ENCODE data around the gene RBBP8NL.

The RBBP8NL gene

GRCh38 chr20:62425281-62426058, 1.9 kb downstream of the RBBP8NL start:
- no peak for FAIRE-seq
- no peak for DNase-seq (ENCODE audit: insufficient read length)
- no peak for TF ChIP-seq POLR2AphosphoS5 (IDR thresholded peaks at IDR 0.05; ENCODE audit: low read depth, low read length)
- no peak for TF ChIP-seq POLR2A (IDR thresholded peaks at IDR 0.05; ENCODE audit: low read depth, low read length)
- TF ChIP-seq TAF1 (IDR thresholded peaks at IDR 0.05; ENCODE audit: borderline replicate concordance, low read depth, low read length): no peak

GRCh38 chr20:62424249-62425107, 2.9 kb downstream of the RBBP8NL start:
- FAIRE-seq: no peak
- no peak for DNase-seq (ENCODE audit: insufficient read length)
- TF ChIP-seq POLR2AphosphoS5 (IDR thresholded peaks at IDR 0.05; ENCODE audit: low read depth, low read length): no peak

- TF ChIP-seq POLR2AphosphoS5 (IDR thresholded peaks at IDR 0.05; ENCODE audit: low read depth, low read length) (no peak), TAF1 (IDR thresholded peaks at IDR 0.05; ENCODE audit: borderline replicate concordance, low read depth, low read length) (no peak), POLR2A (IDR thresholded peaks at IDR 0.05; ENCODE audit: low read depth, low read length) (no peak)
- DNase-seq (ENCODE audit: insufficient read length): no peak
- no peak for FAIRE-seq
Measured at GRCh38 chr20:62423326-62423706, 4.0 kb downstream of the RBBP8NL start.

DNA sequence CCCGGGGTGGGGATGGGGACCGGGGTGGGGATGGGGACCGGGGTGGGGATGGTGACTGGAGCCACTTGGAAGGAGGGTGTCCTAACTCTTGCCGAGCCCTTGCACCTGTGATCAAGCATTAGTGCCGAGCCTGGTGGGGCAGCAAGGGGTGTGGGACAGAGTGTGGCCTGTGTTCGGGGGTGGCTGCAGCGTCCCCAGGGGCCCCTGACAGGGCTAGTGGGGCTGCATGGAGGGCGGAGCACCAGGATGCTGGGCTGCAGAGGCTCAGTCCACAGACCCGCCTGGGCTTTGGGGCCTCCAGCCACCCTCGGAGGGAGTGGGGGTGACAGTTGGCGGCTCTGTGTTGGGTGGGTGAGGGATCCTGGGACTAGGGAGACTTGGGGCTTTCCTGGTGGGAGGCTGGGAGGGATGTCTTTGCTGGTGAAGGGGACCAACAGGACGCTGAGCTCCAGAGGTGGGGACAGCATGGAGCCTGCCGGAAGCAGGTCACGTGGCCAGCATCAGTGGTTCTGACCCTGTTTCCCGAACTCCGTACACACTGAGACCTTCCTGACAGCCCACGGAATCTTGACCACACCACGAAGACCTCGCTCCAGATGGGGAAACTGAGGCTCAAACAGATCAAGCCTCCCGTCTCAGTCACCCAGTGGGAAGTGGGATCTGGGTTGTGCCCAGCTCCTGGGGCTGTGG, 4.6 kb downstream of the RBBP8NL start:
- FAIRE-seq (no peak), DNase-seq (ENCODE audit: insufficient read length) (no peak)
- TF ChIP-seq POLR2A (IDR thresholded peaks at IDR 0.05; ENCODE audit: low read depth, low read length) (no peak), POLR2AphosphoS5 (IDR thresholded peaks at IDR 0.05; ENCODE audit: low read depth, low read length) (no peak), TAF1 (IDR thresholded peaks at IDR 0.05; ENCODE audit: borderline replicate concordance, low read depth, low read length) (no peak)

DNA sequence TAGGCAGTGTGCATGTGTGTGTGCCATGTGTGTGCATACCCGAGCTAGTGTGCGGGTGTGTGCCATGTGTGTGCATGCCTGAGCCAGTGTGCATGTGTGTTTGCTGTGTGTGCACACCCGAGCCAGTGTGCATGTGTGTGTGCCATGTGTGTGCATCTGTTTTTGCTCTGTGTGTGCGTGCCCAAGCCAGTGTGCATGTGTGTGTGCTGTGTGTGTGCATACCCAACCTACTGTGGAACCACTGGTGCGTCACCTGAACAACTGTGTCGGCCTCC, 5.7 kb downstream of the RBBP8NL start:
- TF ChIP-seq POLR2A (IDR thresholded peaks at IDR 0.05; ENCODE audit: low read depth, low read length): no peak
- DNase-seq (ENCODE audit: insufficient read length) (no peak), FAIRE-seq (no peak)

DNA sequence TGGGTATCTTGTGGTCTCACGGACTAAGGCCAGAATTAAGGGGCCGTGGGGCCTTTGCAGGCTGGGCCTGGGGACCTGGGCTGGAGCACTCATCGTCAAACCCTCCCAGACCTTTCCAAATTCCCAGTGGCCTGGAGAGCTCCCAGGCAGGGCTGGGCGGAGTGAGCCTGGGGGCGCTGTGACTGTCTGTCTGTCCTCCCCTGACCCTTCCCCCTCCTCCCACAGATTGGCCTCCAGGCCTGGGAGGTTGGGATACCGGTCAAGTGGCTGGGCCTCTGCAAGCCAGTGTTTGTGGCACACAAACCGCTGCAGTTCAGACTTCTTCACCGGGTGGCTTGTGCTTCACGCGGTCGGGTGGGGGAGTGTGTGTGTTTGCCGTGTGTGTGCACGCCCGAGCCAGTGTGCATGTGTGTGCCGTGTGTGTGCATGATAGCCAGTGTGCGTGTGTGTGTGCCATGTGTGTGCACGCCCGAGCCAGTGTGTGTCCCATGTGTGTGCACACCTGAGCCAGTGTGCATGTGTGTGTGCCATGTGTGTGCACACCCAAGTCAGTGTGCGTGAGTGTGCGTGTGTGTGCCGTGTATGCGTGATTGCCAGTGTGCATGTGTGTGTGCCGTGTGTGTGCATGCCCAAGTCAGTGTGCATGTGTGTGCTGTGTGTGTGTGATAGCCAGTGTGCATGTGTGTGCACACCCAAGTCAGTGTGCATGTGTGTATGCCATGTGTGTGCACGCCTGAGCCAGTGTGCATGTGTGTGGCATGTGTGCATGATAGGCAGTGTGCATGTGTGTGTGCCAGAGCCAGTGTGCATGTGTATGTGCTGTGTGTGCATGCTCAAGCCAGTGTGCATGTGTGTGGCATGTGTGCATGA, 6.3 kb downstream of the RBBP8NL start:
- no peak for FAIRE-seq
- TF ChIP-seq TAF1 (IDR thresholded peaks at IDR 0.05; ENCODE audit: borderline replicate concordance, low read depth, low read length) (no peak), POLR2AphosphoS5 (IDR thresholded peaks at IDR 0.05; ENCODE audit: low read depth, low read length) (no peak), POLR2A (IDR thresholded peaks at IDR 0.05; ENCODE audit: low read depth, low read length) (no peak)
- no peak for DNase-seq (ENCODE audit: insufficient read length)

GRCh38 chr20:62419759-62420158, 7.6 kb downstream of the RBBP8NL start:
- DNase-seq (ENCODE audit: insufficient read length) (no peak), FAIRE-seq (no peak)
- TF ChIP-seq TAF1 (IDR thresholded peaks at IDR 0.05; ENCODE audit: borderline replicate concordance, low read depth, low read length) (no peak), POLR2AphosphoS5 (IDR thresholded peaks at IDR 0.05; ENCODE audit: low read depth, low read length) (no peak), POLR2A (IDR thresholded peaks at IDR 0.05; ENCODE audit: low read depth, low read length) (no peak)

DNA sequence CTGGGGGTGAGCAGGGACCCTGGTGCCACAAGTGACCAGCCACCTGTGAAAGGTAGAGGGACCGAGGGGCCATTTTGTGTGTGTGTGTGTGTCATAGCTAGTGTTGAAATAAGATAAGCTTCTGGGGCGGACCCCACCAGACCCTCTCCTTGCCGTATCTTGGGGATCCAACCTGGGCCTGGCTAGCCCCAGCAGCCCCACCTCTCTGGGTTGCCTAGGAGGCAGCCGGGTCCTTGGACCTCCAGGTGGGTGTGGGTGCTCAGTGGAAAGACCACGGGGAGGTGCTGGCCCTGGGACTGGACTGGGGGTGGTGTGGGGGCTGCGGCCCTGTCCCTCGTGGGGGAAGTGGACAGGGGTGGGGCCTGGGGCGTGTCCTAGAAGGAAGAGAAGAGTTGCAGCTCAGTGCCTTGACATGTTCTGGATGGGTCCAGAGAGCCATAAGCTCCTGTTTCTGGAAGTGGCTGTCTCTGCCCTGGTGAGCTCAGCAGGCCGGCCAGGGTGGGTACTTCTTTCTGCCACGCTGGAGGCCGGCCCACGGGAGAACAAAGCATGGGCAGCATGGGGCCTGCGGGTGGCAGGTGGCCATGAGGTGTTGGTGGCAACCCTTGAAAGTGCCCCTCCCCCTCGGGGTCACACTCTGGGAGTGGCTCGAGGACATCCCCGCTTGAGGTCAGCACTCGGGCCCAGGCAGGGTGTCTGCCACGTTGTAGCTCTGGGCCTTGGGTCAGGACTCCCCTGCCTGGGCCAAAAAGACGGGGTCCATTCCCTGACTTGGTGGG, 8.4 kb downstream of the RBBP8NL start:
- DNase-seq (ENCODE audit: insufficient read length) (no peak), FAIRE-seq (no peak)
- no peak for TF ChIP-seq POLR2AphosphoS5 (IDR thresholded peaks at IDR 0.05; ENCODE audit: low read depth, low read length)
- no peak for TF ChIP-seq POLR2A (IDR thresholded peaks at IDR 0.05; ENCODE audit: low read depth, low read length)
- no peak for TF ChIP-seq TAF1 (IDR thresholded peaks at IDR 0.05; ENCODE audit: borderline replicate concordance, low read depth, low read length)

- DNase-seq (ENCODE audit: insufficient read length) (no peak), FAIRE-seq (no peak)
- no peak for TF ChIP-seq POLR2A (IDR thresholded peaks at IDR 0.05; ENCODE audit: low read depth, low read length)
- no peak for TF ChIP-seq POLR2AphosphoS5 (IDR thresholded peaks at IDR 0.05; ENCODE audit: low read depth, low read length)
- no peak for TF ChIP-seq TAF1 (IDR thresholded peaks at IDR 0.05; ENCODE audit: borderline replicate concordance, low read depth, low read length)
Measured at GRCh38 chr20:62417981-62418708, 9.2 kb downstream of the RBBP8NL start.

All from GM12892 (cell line).